PC-3 (cell line): Measurements from ENCODE around the gene FAM47E. TPM values are rescaled to one million over a fixed set of nuclear protein-coding genes. Genes with fewer than 3 reads are reported as not detected.

Source experiments
- ATAC-seq: fragments of 200-7000 bp; cut with Tn5 transposase; 2 replicates; pipeline ENCODE4 v1.9.1; 2020; ENCODE audit warnings: mild to moderate bottlenecking, moderate library complexity
- BruUV-seq: library from RNA; stranded (reverse); fragments of 400-500 nt; replicated peaks from 2 replicates; lab custom pipeline; 2021; lab: Mats Ljungman, UMichigan
- CTCF ChIA-PET: fragments of 300-600 bp; sonication (Branson Sonifier 250); formaldehyde crosslinking; loops from one replicate; lab custom pipeline; 2022; ENCODE audit warnings: antibody characterized with exemption; lab: Charles Lee
- POLR2A ChIA-PET: fragments of 300-600 bp; sonication (Branson Sonifier 250); formaldehyde crosslinking; loops from one replicate; lab custom pipeline; 2022; ENCODE audit warnings: antibody characterized with exemption; ENCODE audit not compliant: unreplicated experiment; lab: Charles Lee
- DNase-seq: peaks from one replicate; pipeline ENCODE4 v3.0.0-alpha.2; 2015
- H2AFZ ChIP-seq: fragments of 300-600 bp; sonication (generic); 2 replicates; pipeline ENCODE4 v1.6.0; 2016; ENCODE audit warnings: antibody characterized with exemption, low read length
- H3F3A ChIP-seq: fragments of 300-600 bp; sonication (generic); one replicate; pipeline ENCODE4 v1.6.0; 2017; ENCODE audit warnings: antibody characterized with exemption, low read length, control low read depth, mild to moderate bottlenecking; ENCODE audit not compliant: unreplicated experiment
- H3K27ac ChIP-seq: fragments of 300-600 bp; sonication (generic); 2 replicates; pipeline ENCODE4 v1.5.1; 2016; ENCODE audit warnings: mild to moderate bottlenecking, low read length
- H3K27me3 ChIP-seq: fragments of 300-600 bp; sonication (generic); 2 replicates; pipeline ENCODE4 v1.6.1; 2016; ENCODE audit warnings: low read length, mixed read lengths
- H3K36me3 ChIP-seq: fragments of 300-600 bp; sonication (generic); 2 replicates; pipeline ENCODE4 v1.6.1; 2016; ENCODE audit warnings: low read depth, mixed run types, low read length, mixed read lengths
- H3K4me1 ChIP-seq: fragments of 300-600 bp; sonication (generic); 2 replicates; pipeline ENCODE4 v1.5.1; 2016; ENCODE audit warnings: low read length; ENCODE audit not compliant: insufficient read depth
- H3K4me2 ChIP-seq: fragments of 300-600 bp; sonication (generic); 2 replicates; pipeline ENCODE4 v1.6.0; 2016; ENCODE audit warnings: low read length
- H3K4me3 ChIP-seq: fragments of 300-600 bp; sonication (generic); 2 replicates; pipeline ENCODE4 v1.5.1; 2016; ENCODE audit warnings: mild to moderate bottlenecking, low read length, mixed read lengths
- H3K79me2 ChIP-seq: fragments of 300-600 bp; sonication (generic); 2 replicates; pipeline ENCODE4 v1.6.1; 2017; ENCODE audit warnings: low read length, mixed read lengths
- H3K9ac ChIP-seq: fragments of 300-600 bp; sonication (generic); 2 replicates; pipeline ENCODE4 v1.6.0; 2016; ENCODE audit warnings: mild to moderate bottlenecking, low read length
- H3K9me2 ChIP-seq: fragments of 300-600 bp; sonication (generic); replicated peaks from 2 replicates; pipeline ENCODE4 v1.6.1; 2016; ENCODE audit warnings: mixed run types, low read length, mixed read lengths
- H3K9me3 ChIP-seq: fragments of 300-600 bp; sonication (generic); 2 replicates; pipeline ENCODE4 v1.6.1; 2016; ENCODE audit warnings: low read length, mixed read lengths
- H4K20me1 ChIP-seq: fragments of 300-600 bp; sonication (generic); 2 replicates; pipeline ENCODE4 v1.6.1; 2016; ENCODE audit warnings: low read length, mixed read lengths
- CTCF ChIP-seq: fragments of 300-600 bp; sonication (generic); conservative IDR thresholded peaks from 2 replicates; pipeline ENCODE4 v1.5.1; 2017; ENCODE audit warnings: antibody characterized with exemption, low read depth, mild to moderate bottlenecking, low read length
- EZH2 ChIP-seq: fragments of 300-600 bp; sonication (generic); IDR thresholded peaks from one replicate; pipeline ENCODE4 v1.6.1; 2017; ENCODE audit warnings: antibody characterized with exemption, mild to moderate bottlenecking, low read length; ENCODE audit not compliant: unreplicated experiment
- EZH2phosphoT487 ChIP-seq: fragments of 300-600 bp; sonication (generic); IDR thresholded peaks from 2 replicates; pipeline ENCODE4 v1.6.1; 2018; ENCODE audit warnings: mild to moderate bottlenecking, antibody characterized with exemption, low read length, borderline replicate concordance
- intact Hi-C: fragments of 100-400 bp; cut with micrococcal nuclease; formaldehyde crosslinking; loops from 2 replicates; pipeline ENCODE4 v1.9.0; 2023
- total RNA-seq: library from RNA; depleted of rRNA; stranded (reverse); fragments of >200 nt; gene quantifications from 2 replicates; pipeline ENCODE4 v1.2.3, GENCODE V29; 2014

Gene FAM47E
- total RNA-seq, 1 experiment from 2014 or later = 0.91 TPM

- no peaks in the 10 kb centered on the region for H3K27me3 ChIP-seq
- no peak overlapping the region for H2AFZ ChIP-seq
- TF ChIP-seq EZH2phosphoT487 (no peak), CTCF (no peak), EZH2 (no peak)
- H3K36me3 ChIP-seq = no peaks in the 10 kb centered on the region
- CTCF ChIA-PET = no interaction called here
- H4K20me1 ChIP-seq = 0 out of 2 replicates have a peak, but pooled peaks cover 6% of the 10 kb centered on the region
- H3K79me2 ChIP-seq = peaks cover 93% of the 10 kb centered on the region
- no peaks in the 10 kb centered on the region for H3F3A ChIP-seq
- no peaks in the 10 kb centered on the region for H3K9me2 ChIP-seq
- H3K27ac ChIP-seq = peak overlapping the region; percentile 73
- BruUV-seq = no TSS peak
- no peak for ATAC-seq
- DNase-seq = no peak
- H3K4me3 ChIP-seq = no peak overlapping the region; the same call in 1 of the 2 replicates
- no peaks in the 10 kb centered on the region for H3K9me3 ChIP-seq
- H3K4me2 ChIP-seq = peak overlapping the region; percentile 87
- H3K4me1 ChIP-seq = peaks cover 39% of the 10 kb centered on the region
- POLR2A ChIA-PET = no interaction called here
- intact Hi-C loops = no loop called here
- no peak overlapping the region for H3K9ac ChIP-seq
These were observed 44.0 kb upstream of the FAM47E start for GRCh38 chr4:76207549-76207948.

GRCh38 chr4:76208005-76208765, 43.3 kb upstream of the FAM47E start:
- ChIA-PET CTCF (no interaction called here), POLR2A (no interaction called here)
- Histone ChIP-seq H3F3A (no peaks in the 10 kb centered on the region), H3K9ac (peak overlapping the region; percentile 45), H3K4me3 (peak overlapping the region; percentile 56), H3K9me3 (no peaks in the 10 kb centered on the region), H3K36me3 (no peaks in the 10 kb centered on the region), H3K4me2 (peak overlapping the region; percentile 87), H3K27me3 (no peaks in the 10 kb centered on the region), H3K9me2 (no peaks in the 10 kb centered on the region), H4K20me1 (0 out of 2 replicates have a peak, but pooled peaks cover 7% of the 10 kb centered on the region), H2AFZ (peak overlapping the region; percentile 19; the same call in 1 of the 2 replicates), H3K79me2 (peaks cover 97% of the 10 kb centered on the region), H3K27ac (peak overlapping the region; percentile 73), H3K4me1 (peaks cover 42% of the 10 kb centered on the region)
- DNase-seq = peak; percentile 72
- ATAC-seq = peak; percentile 82
- no peak for TF ChIP-seq EZH2phosphoT487
- TF ChIP-seq CTCF = no peak
- no peak for TF ChIP-seq EZH2
- intact Hi-C loops = no loop called here
- BruUV-seq = no TSS peak

GRCh38 chr4:76209881-76210280, 41.6 kb upstream of the FAM47E start:
- Histone ChIP-seq H3F3A (no peaks in the 10 kb centered on the region), H3K9ac (no peak overlapping the region), H3K9me2 (no peaks in the 10 kb centered on the region), H3K79me2 (peaks cover 84% of the 10 kb centered on the region), H3K4me3 (no peak overlapping the region), H3K4me1 (peaks cover 52% of the 10 kb centered on the region), H3K27me3 (no peaks in the 10 kb centered on the region), H3K27ac (no peak overlapping the region; the same call in 1 of the 2 replicates), H2AFZ (no peak overlapping the region), H4K20me1 (0 out of 2 replicates have a peak, but pooled peaks cover 7% of the 10 kb centered on the region), H3K4me2 (no peak overlapping the region), H3K36me3 (no peaks in the 10 kb centered on the region), H3K9me3 (no peaks in the 10 kb centered on the region)
- intact Hi-C loops = loop anchor here (10.0 kb wide), 1 partner anchor 95 kb away; the partner anchor contains the start of gene STBD1
- ChIA-PET CTCF (no interaction called here), POLR2A (no interaction called here)
- TF ChIP-seq CTCF (no peak), EZH2phosphoT487 (no peak), EZH2 (no peak)
- BruUV-seq = no TSS peak
- ATAC-seq (no peak), DNase-seq (no peak)
